Panc1 (cell line): ENCODE results near the gene KHSRP. TPM values are rescaled to one million over a fixed set of nuclear protein-coding genes. Genes with fewer than 3 reads are reported as not detected.
A peak's percentile ranks its signal among the peaks of the same experiment; 100 is the strongest.

Experiments used
- ATAC-seq: fragments of 200-7000 bp; cut with Tn5 transposase; 2 replicates; pipeline ENCODE4 v1.9.1; 2020; ENCODE audit warnings: mild to moderate bottlenecking, moderate library complexity
- BruUV-seq: library from RNA; stranded (reverse); fragments of 400-500 nt; replicated peaks from 2 replicates; lab custom pipeline; 2021; lab: Mats Ljungman, UMichigan
- CTCF ChIA-PET: fragments of 300-600 bp; sonication (Branson Sonifier 250); formaldehyde crosslinking; loops from one replicate; lab custom pipeline; 2022; ENCODE audit warnings: antibody characterized with exemption; lab: Charles Lee
- POLR2A ChIA-PET: fragments of 300-600 bp; sonication (Branson Sonifier 250); formaldehyde crosslinking; loops from one replicate; lab custom pipeline; 2022; ENCODE audit warnings: antibody characterized with exemption; lab: Charles Lee
- DNase-seq: peaks from one replicate; pipeline ENCODE4 v3.0.0-alpha.2; 2010; ENCODE audit warnings: low read depth, low spot score
- H3K27ac ChIP-seq: 2 replicates; pipeline ENCODE4 v1.5.1; 2011; ENCODE audit warnings: mild to moderate bottlenecking, low read length, inconsistent platforms
- H3K27me3 ChIP-seq: fragments of 200-500 bp; sonication (Bioruptor generic); 2 replicates; pipeline ENCODE4 v1.6.0; 2014; ENCODE audit warnings: low read length, inconsistent platforms; ENCODE audit not compliant: control insufficient read depth, insufficient read depth
- H3K36me3 ChIP-seq: fragments of 200-500 bp; sonication (Bioruptor generic); 2 replicates; pipeline ENCODE4 v1.5.1; 2014; ENCODE audit warnings: inconsistent platforms, mild to moderate bottlenecking, low read length, moderate library complexity; ENCODE audit not compliant: control insufficient read depth, insufficient read depth
- H3K4me1 ChIP-seq: 2 replicates; pipeline ENCODE4 v1.5.1; 2011; ENCODE audit warnings: inconsistent platforms, mild to moderate bottlenecking, low read length, moderate library complexity; ENCODE audit not compliant: control insufficient read depth, insufficient read depth
- H3K4me3 ChIP-seq, 2 experiments: 2 replicates each; pipeline ENCODE4 v1.5.1; 2011 to 2012; ENCODE audit warnings: low read depth in 2 of 2, low read length in 2 of 2, mild to moderate bottlenecking in 2 of 2, inconsistent platforms in 1 of 2, moderate library complexity in 1 of 2
- H3K9me3 ChIP-seq: fragments of 200-500 bp; sonication (Bioruptor generic); 2 replicates; pipeline ENCODE4 v1.5.1; 2014; ENCODE audit warnings: low read depth, mild to moderate bottlenecking, inconsistent platforms, low read length, moderate library complexity; ENCODE audit not compliant: control insufficient read depth, insufficient read depth
- POLR2AphosphoS5 ChIP-seq: IDR thresholded peaks from 2 replicates; pipeline ENCODE4 v1.6.1; 2012; ENCODE audit warnings: mild to moderate bottlenecking, low read depth, low read length, moderate library complexity
- SIN3A ChIP-seq: IDR thresholded peaks from 2 replicates; pipeline ENCODE4 v1.6.1; 2012; ENCODE audit warnings: low read depth, mild to moderate bottlenecking, low read length, moderate library complexity, borderline replicate concordance; ENCODE audit not compliant: insufficient read depth
- TCF7L2 ChIP-seq: IDR thresholded peaks from 2 replicates; pipeline ENCODE4 v1.6.1; 2011; ENCODE audit warnings: mild to moderate bottlenecking, low read depth, low read length, inconsistent platforms
- in situ Hi-C: cut with HindIII; loops from 2 replicates; pipeline ENCODE4 v1.10.0; 2016; ENCODE audit warnings: low sequenced_read_pairs, low pct_unique_long_range_greater_than_20kb
- intact Hi-C: fragments of 100-400 bp; cut with micrococcal nuclease; formaldehyde crosslinking; loops from one replicate; pipeline ENCODE4 v1.10.0; 2022; ENCODE audit not compliant: unreplicated experiment
- total RNA-seq: library from RNA; stranded (reverse); gene quantifications from one replicate; pipeline ENCODE4 v1.2.1, GENCODE V29; 2021; ENCODE audit not compliant: unreplicated experiment
- TF ChIP-seq, protein P1 (sequence below): fragments of 450-650 bp; IDR thresholded peaks from 2 replicates; pipeline ENCODE4 v1.5.1; 2017; ENCODE audit warnings: mild to moderate bottlenecking
- TF ChIP-seq, protein P2 (sequence below), 2 experiments: IDR thresholded peaks; 2 replicates each; pipeline ENCODE4 v1.6.1; 2011 to 2012; ENCODE audit warnings: low read depth in 2 of 2, control low read depth in 1 of 2, low read length in 1 of 2, mild to moderate bottlenecking in 1 of 2, moderate library complexity in 1 of 2; ENCODE audit not compliant: insufficient read depth in 1 of 2

KHSRP gene
- total RNA-seq, 1 experiment from 2014 or later: 333 TPM

DNA sequence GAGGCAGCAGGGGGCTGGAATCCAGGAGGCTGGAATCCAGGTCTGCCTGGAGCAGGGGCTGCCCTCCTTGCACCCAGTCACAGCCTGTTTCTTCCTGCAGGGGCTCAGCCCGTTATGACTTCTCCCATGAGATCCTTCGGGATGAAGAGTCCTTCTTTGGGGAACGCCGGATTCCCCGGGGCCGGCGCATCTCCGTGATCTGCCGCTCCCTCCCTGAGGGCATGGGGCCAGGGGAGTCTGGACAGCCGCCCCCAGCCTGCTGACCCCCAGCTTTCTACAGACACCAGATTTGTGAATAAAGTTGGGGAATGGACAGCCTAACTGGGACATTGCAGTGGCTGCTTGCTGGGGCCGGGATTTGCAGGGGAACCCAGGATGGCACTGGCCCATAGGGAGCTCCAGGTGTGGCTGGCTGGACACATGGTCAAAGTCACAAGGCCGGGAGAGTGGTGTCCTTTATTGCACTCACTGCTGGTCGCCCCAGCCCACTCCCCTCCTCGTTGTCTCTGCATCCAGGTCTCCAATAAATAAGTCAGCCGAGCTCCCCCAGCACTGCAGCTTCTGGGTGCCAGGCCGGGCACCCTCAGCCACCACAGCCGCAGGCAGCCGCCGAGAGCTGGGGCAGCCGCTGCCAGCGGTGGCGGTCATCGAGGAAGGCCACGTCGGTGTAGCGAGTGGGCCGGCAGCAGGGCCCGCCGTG, 49.8 kb downstream of the KHSRP start:
- in situ Hi-C loops (no loop called here), intact Hi-C loops (no loop called here)
- H3K27ac ChIP-seq: no peak overlapping the region
- DNase-seq: no peak
- H3K4me1 ChIP-seq: peaks cover 2% of the 10 kb centered on the region
- H3K36me3 ChIP-seq: no peaks in the 10 kb centered on the region
- ChIA-PET CTCF (interaction anchor here (0.7 kb wide), 1 partner anchor 38 kb away, joined by 7 read pairs; no protein-coding TSS in a partner anchor), POLR2A (no interaction called here)
- no peaks in the 10 kb centered on the region for H3K27me3 ChIP-seq
- no peak overlapping the region for H3K4me3 ChIP-seq
- TF ChIP-seq TCF7L2 (no peak), POLR2AphosphoS5 (no peak), SIN3A (no peak)
- TF ChIP-seq, protein P1, sequence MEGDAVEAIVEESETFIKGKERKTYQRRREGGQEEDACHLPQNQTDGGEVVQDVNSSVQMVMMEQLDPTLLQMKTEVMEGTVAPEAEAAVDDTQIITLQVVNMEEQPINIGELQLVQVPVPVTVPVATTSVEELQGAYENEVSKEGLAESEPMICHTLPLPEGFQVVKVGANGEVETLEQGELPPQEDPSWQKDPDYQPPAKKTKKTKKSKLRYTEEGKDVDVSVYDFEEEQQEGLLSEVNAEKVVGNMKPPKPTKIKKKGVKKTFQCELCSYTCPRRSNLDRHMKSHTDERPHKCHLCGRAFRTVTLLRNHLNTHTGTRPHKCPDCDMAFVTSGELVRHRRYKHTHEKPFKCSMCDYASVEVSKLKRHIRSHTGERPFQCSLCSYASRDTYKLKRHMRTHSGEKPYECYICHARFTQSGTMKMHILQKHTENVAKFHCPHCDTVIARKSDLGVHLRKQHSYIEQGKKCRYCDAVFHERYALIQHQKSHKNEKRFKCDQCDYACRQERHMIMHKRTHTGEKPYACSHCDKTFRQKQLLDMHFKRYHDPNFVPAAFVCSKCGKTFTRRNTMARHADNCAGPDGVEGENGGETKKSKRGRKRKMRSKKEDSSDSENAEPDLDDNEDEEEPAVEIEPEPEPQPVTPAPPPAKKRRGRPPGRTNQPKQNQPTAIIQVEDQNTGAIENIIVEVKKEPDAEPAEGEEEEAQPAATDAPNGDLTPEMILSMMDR: no peak
- TF ChIP-seq, protein P2, sequence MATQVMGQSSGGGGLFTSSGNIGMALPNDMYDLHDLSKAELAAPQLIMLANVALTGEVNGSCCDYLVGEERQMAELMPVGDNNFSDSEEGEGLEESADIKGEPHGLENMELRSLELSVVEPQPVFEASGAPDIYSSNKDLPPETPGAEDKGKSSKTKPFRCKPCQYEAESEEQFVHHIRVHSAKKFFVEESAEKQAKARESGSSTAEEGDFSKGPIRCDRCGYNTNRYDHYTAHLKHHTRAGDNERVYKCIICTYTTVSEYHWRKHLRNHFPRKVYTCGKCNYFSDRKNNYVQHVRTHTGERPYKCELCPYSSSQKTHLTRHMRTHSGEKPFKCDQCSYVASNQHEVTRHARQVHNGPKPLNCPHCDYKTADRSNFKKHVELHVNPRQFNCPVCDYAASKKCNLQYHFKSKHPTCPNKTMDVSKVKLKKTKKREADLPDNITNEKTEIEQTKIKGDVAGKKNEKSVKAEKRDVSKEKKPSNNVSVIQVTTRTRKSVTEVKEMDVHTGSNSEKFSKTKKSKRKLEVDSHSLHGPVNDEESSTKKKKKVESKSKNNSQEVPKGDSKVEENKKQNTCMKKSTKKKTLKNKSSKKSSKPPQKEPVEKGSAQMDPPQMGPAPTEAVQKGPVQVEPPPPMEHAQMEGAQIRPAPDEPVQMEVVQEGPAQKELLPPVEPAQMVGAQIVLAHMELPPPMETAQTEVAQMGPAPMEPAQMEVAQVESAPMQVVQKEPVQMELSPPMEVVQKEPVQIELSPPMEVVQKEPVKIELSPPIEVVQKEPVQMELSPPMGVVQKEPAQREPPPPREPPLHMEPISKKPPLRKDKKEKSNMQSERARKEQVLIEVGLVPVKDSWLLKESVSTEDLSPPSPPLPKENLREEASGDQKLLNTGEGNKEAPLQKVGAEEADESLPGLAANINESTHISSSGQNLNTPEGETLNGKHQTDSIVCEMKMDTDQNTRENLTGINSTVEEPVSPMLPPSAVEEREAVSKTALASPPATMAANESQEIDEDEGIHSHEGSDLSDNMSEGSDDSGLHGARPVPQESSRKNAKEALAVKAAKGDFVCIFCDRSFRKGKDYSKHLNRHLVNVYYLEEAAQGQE (IDR thresholded peaks at IDR 0.05; ENCODE audit: insufficient read depth in 1 of 2, low read depth in 2 of 2, low read length in 1 of 2): no peak
- BruUV-seq: no TSS peak
- no peaks in the 10 kb centered on the region for H3K9me3 ChIP-seq
- ATAC-seq: no peak

DNA sequence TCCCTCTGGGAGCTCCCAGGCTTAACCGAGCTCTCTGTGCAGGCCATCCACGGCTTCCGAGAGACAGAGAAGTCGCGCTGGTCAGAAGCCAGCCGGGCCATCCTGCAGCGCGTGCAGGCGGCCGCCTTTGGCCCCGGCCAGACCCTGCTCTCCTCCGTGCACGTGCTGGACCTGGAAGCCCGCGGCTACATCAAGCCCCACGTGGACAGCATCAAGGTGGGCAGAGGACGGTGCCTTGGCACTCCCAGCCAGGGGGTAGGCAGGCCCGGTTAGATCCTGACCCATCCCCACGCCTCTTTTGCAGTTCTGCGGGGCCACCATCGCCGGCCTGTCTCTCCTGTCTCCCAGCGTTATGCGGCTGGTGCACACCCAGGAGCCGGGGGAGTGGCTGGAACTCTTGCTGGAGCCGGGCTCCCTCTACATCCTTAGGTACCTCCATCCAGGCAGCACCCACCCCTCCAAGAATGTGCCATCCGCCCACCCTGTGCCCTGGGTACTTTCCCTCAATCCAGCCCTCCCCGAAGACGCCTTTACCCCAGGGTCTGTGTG, 50.4 kb downstream of the KHSRP start:
- H3K36me3 ChIP-seq: no peaks in the 10 kb centered on the region
- H3K4me1 ChIP-seq: peaks cover 2% of the 10 kb centered on the region
- peak overlapping the region; percentile 38 to 53; a peak in 2 of 4 replicates for H3K4me3 ChIP-seq
- intact Hi-C loops (no loop called here), in situ Hi-C loops (no loop called here)
- CTCF ChIA-PET: no interaction called here
- DNase-seq (no peak), ATAC-seq (no peak)
- POLR2A ChIA-PET: no interaction called here
- TSS peak; percentile 88 for BruUV-seq
- no peaks in the 10 kb centered on the region for H3K9me3 ChIP-seq
- peak overlapping the region; percentile 74 for H3K27ac ChIP-seq
- TF ChIP-seq, protein P1: no peak
- no peak for TF ChIP-seq POLR2AphosphoS5
- TF ChIP-seq SIN3A: no peak
- no peak for TF ChIP-seq TCF7L2
- TF ChIP-seq, protein P2 (IDR thresholded peaks at IDR 0.05; ENCODE audit: insufficient read depth in 1 of 2, low read depth in 2 of 2, low read length in 1 of 2): no peak
- no peaks in the 10 kb centered on the region for H3K27me3 ChIP-seq
